Suprapubic skin (tissue), 4 donors: ENCODE measurements around the gene LINGO1. TPM values are rescaled to one million over a fixed set of nuclear protein-coding genes. Genes with fewer than 3 reads are reported as not detected.

Experiments used
- DNase-seq, 2 donors: peaks; one replicate each; pipeline ENCODE4 v3.0.0-alpha.2; 2019; ENCODE audit warnings: low spot score in 2 of 2
- H3K27ac ChIP-seq: fragments of 200-600 bp; sonication (generic); one replicate; pipeline ENCODE4 v1.5.1; 2019
- H3K27me3 ChIP-seq: fragments of 200-600 bp; sonication (generic); one replicate; pipeline ENCODE4 v1.5.1; 2019
- H3K36me3 ChIP-seq: fragments of 200-600 bp; sonication (generic); one replicate; pipeline ENCODE4 v1.5.1; 2019
- H3K4me1 ChIP-seq: fragments of 200-600 bp; sonication (generic); one replicate; pipeline ENCODE4 v1.5.1; 2019
- H3K4me3 ChIP-seq: fragments of 200-600 bp; sonication (generic); one replicate; pipeline ENCODE4 v1.5.1; 2019; ENCODE audit warnings: mild to moderate bottlenecking
- H3K9me3 ChIP-seq: fragments of 200-600 bp; sonication (generic); one replicate; pipeline ENCODE4 v1.5.1; 2019
- CTCF ChIP-seq, 2 donors: fragments of 200-600 bp in 1 of 2; fragments of 450-650 bp in 1 of 2; sonication (generic) in 1 of 2; IDR thresholded peaks; one replicate each; pipeline ENCODE4 v1.5.1; 2016 to 2019; ENCODE audit warnings: antibody characterized with exemption in 2 of 2, mild to moderate bottlenecking in 1 of 2, moderate library complexity in 1 of 2
- EP300 ChIP-seq: sonication (generic); formaldehyde crosslinking; IDR thresholded peaks from one replicate; pipeline ENCODE4 v1.6.1; 2017; ENCODE audit warnings: antibody characterized with exemption
- POLR2A ChIP-seq, 2 donors: fragments of 450-650 bp; IDR thresholded peaks; one replicate each; pipeline ENCODE4 v1.6.1; 2017; ENCODE audit warnings: antibody characterized with exemption in 2 of 2, mild to moderate bottlenecking in 2 of 2, moderate library complexity in 2 of 2
- POLR2AphosphoS5 ChIP-seq, 3 donors: sonication (generic); formaldehyde crosslinking; IDR thresholded peaks; one replicate each; pipeline ENCODE4 v1.6.1; 2017; ENCODE audit warnings: antibody characterized with exemption in 3 of 3
- WGBS: methylation state at CpG from one replicate; pipeline ENCODE4 v1.1.5; 2018; 5-methylcytosine and 5-hydroxymethylcytosine counted together
- total RNA-seq, 4 donors: library from RNA; depleted of rRNA; stranded (reverse); fragments of >200 nt; gene quantifications; one replicate each; pipeline ENCODE4 v1.1.0, GENCODE V29; 2016

The LINGO1 gene
- total RNA-seq, 4 donors from 2014 or later, result 2.7 to 12.5 (median 4.9) TPM

DNA sequence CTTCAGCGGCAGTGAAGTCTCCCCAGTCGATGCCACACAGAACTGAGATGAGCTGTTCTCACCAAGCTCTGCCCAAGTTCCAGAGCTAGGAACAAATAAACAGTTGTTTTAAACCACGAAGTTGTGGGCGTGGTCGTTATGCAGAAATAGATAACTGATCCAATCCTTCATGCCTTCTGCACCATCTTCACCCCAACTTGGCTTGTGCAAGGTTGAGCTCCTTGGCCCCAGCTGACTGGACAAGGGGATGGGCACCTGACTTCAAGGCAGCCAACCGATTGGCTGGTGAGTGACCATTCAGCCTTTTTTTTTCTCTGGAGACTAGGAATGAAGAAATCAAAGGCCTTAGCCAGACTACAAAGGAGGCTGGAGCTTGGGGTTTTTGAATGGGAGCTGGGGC is 23.9 kb downstream of the LINGO1 start:
- DNase-seq, result no peak
- H3K9me3 ChIP-seq, result no peaks in the 10 kb centered on the region
- H3K36me3 ChIP-seq, result no peaks in the 10 kb centered on the region
- peaks cover 10% of the 10 kb centered on the region for H3K27me3 ChIP-seq
- H3K27ac ChIP-seq, result no peak overlapping the region
- 72% methylated on average over 6 of the region's 6 CpGs for WGBS
- TF ChIP-seq POLR2AphosphoS5 (IDR thresholded peaks at IDR 0.05), result no peak
- TF ChIP-seq CTCF (IDR thresholded peaks at IDR 0.05), result no peak
- TF ChIP-seq EP300, result no peak
- TF ChIP-seq POLR2A (IDR thresholded peaks at IDR 0.05), result no peak
- H3K4me3 ChIP-seq, result no peak overlapping the region
- H3K4me1 ChIP-seq, result peaks cover 3% of the 10 kb centered on the region

DNA sequence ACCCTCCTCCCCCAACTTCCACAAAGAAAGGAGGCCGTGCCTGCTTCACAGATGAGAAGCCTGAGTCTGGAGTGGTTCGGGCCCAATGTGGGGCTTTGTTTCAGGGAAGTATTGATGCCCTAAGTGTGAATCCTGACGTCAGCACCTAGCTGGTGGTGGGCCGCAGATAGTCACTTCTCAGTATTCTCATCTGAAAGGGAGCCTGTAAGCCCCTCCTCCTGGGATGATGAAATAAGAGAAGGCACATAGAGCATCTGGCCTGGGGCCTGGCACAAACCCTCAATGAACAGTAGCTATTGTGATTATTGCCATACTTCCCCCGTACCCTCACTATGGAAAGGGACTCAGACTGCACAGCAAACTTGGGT is 24.8 kb downstream of the LINGO1 start:
- Histone ChIP-seq H3K4me1 (peaks cover 3% of the 10 kb centered on the region), H3K9me3 (no peaks in the 10 kb centered on the region), H3K27ac (no peak overlapping the region), H3K27me3 (peaks cover 7% of the 10 kb centered on the region), H3K4me3 (no peak overlapping the region), H3K36me3 (no peaks in the 10 kb centered on the region)
- TF ChIP-seq EP300, result no peak
- TF ChIP-seq POLR2A (IDR thresholded peaks at IDR 0.05), result no peak
- TF ChIP-seq POLR2AphosphoS5 (IDR thresholded peaks at IDR 0.05), result no peak
- TF ChIP-seq CTCF (IDR thresholded peaks at IDR 0.05), result no peak
- WGBS, result 80% methylated on average over 5 of the region's 5 CpGs
- no peak for DNase-seq

DNA sequence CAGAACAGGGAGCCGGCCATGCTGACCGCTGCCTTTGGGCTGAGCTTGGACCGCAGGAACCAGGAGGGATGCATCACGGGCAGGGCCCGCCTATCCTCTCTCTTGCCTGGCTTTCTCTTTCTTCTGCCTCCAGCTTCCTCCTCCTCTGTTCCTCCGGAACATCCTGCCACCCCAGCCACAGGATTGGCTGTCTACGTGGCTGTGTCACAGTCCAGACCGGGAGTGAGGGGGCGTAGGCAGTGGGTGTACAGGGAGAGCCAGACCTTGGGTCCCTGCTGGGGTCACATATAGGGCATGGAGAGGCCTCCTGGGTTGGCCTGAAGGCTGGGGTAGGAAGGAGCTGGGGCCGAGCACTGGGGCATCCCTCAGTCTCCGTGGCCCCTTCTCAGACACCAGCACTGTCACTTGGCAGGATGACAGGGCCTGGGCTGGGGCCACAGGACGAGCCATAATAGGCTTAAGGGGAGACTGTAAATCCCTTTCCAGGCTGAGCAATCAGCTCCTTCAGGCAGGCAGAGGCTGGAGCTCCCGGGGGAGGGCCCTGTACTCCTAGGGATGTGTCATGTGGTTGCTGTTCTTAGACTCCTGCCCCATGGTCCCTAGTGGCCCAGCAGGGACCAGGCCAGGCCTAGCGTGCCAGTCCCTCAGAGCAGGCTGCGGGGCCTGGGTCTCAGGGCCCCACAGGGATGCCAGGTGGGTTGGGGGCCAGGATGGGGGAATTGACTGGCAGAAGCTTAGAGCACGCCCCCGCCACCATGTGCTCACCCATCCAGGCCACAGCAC is 25.4 kb downstream of the LINGO1 start:
- Histone ChIP-seq H3K4me1 (peaks cover 3% of the 10 kb centered on the region), H3K27ac (no peak overlapping the region), H3K36me3 (no peaks in the 10 kb centered on the region), H3K27me3 (peaks cover 7% of the 10 kb centered on the region), H3K9me3 (no peaks in the 10 kb centered on the region), H3K4me3 (no peak overlapping the region)
- TF ChIP-seq CTCF (IDR thresholded peaks at IDR 0.05) (no peak), POLR2AphosphoS5 (IDR thresholded peaks at IDR 0.05) (no peak), POLR2A (IDR thresholded peaks at IDR 0.05) (no peak), EP300 (no peak)
- no peak for DNase-seq
- 77% methylated on average over 13 of the region's 17 CpGs for WGBS

- DNase-seq, result no peak
- Histone ChIP-seq H3K9me3 (no peaks in the 10 kb centered on the region), H3K4me3 (no peak overlapping the region), H3K36me3 (no peaks in the 10 kb centered on the region), H3K27ac (no peak overlapping the region), H3K4me1 (peaks cover 3% of the 10 kb centered on the region), H3K27me3 (peaks cover 7% of the 10 kb centered on the region)
- TF ChIP-seq EP300, result no peak
- TF ChIP-seq POLR2AphosphoS5 (IDR thresholded peaks at IDR 0.05), result no peak
- no peak for TF ChIP-seq POLR2A (IDR thresholded peaks at IDR 0.05)
- TF ChIP-seq CTCF (IDR thresholded peaks at IDR 0.05), result no peak
- WGBS, result 64% methylated on average over 13 of the region's 16 CpGs
Measured at GRCh38 chr15:77606142-77607034, 26.3 kb downstream of the LINGO1 start.

DNA sequence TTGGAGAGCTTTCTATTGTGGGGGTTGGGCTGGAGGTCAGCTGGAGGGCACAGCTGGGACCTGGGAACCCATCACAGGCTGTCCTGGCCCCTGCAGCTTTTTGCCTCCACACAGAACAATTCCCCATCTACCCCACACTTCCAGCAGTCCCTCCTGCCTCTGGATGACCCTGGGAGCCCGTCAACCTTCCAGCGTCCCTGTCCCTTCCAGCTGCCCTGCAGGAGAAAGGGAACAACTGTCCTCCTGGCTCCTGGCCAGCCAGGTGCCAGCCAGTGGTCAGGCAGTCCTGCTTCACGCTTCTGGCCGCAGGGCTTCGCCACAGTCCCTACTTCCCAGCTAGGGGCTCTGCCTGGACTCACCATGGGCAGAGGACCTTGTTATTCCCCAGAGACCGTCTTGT is 27.2 kb downstream of the LINGO1 start:
- H3K36me3 ChIP-seq, result no peaks in the 10 kb centered on the region
- H3K4me3 ChIP-seq, result no peak overlapping the region
- peaks cover 3% of the 10 kb centered on the region for H3K4me1 ChIP-seq
- no peak overlapping the region for H3K27ac ChIP-seq
- TF ChIP-seq POLR2A (IDR thresholded peaks at IDR 0.05) (no peak), EP300 (no peak), POLR2AphosphoS5 (IDR thresholded peaks at IDR 0.05) (no peak), CTCF (IDR thresholded peaks at IDR 0.05) (no peak)
- WGBS, result 96% methylated on average over 6 of the region's 6 CpGs
- H3K27me3 ChIP-seq, result peaks cover 7% of the 10 kb centered on the region
- H3K9me3 ChIP-seq, result no peaks in the 10 kb centered on the region
- DNase-seq, result no peak
